Caki2 (cell line): ENCODE results near the gene LACTBL1. TPM values are rescaled to one million over a fixed set of nuclear protein-coding genes. Genes with fewer than 3 reads are reported as not detected.

Source experiments
- total RNA-seq: library from RNA; depleted of rRNA; stranded (reverse); fragments of >200 nt; shearing (Covaris generic); gene quantifications from 2 replicates; pipeline ENCODE4 v1.2.3, GENCODE V29; 2014; ENCODE audit warnings: low replicate concordance; rRNA removed

LACTBL1 gene
- total RNA-seq, 1 experiment from 2014 or later: not detected

Other genes starting within 250 kb of the LACTBL1 start
- gene TEX46, start 43.0 kb upstream of the LACTBL1 start, total RNA-seq: not detected in 2 replicates
- gene KDM1A, start 46.6 kb upstream of the LACTBL1 start, total RNA-seq: 133 and 135 TPM in 2 replicates
- 10.9 and 17.0 TPM in 2 replicates for gene LUZP1, start 196.0 kb upstream of the LACTBL1 start, total RNA-seq
- 0.52 and 1.5 TPM in 2 replicates for gene HTR1D, start 244.6 kb upstream of the LACTBL1 start, total RNA-seq